ENCODE data around the gene KCNH3. TPM values are rescaled to one million over a fixed set of nuclear protein-coding genes. Genes with fewer than 3 reads are reported as not detected.

KCNH3 gene
- total and polyA plus RNA-seq, 2 donors (not counting 3 experiments of a cell fraction or from before 2014, with no cell fraction given): 0.13 to 0.14 TPM

DNA sequence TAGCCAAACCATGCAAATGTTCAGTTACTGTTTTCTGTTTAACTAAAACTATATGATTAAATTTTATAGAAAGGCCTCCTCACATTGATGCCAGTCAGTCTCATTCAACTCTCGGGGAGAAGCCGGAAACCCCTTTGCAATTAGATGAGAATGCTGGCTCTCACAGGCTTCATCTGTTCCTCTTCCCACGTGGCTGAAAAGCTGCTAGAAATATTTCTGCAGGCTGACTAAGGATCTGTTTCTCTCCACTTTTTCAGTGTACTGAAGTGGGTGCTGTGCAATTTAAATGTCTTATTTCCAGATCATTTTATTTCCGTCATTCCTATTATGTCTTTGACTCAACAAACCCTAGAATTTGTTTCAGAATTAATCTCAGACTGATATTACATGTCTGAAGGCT, 17.4 kb upstream of the KCNH3 start:
- no peak for DNase-seq (ENCODE audit: low read depth, low spot score)
- Histone ChIP-seq H3K27ac (ENCODE audit: insufficient read depth, low read depth, low read length) (no peak overlapping the region), H2AFZ (ENCODE audit: low read depth, low read length) (no peak overlapping the region), H3K4me2 (ENCODE audit: insufficient read depth, low read length) (no peak overlapping the region), H4K20me1 (replicated peaks; ENCODE audit: control insufficient read depth, extremely low read depth, insufficient read depth, low read length) (no peaks in the 10 kb centered on the region), H3K36me3 (ENCODE audit: control insufficient read depth in 2 of 2, extremely low read depth in 1 of 2, insufficient read depth in 2 of 2, low read length in 2 of 2) (peaks cover 23 to 35% of the 10 kb centered on the region in 2 experiments), H3K79me2 (ENCODE audit: control insufficient read depth, insufficient read depth, low read length) (no peaks in the 10 kb centered on the region), H3K27me3 (ENCODE audit: control insufficient read depth in 2 of 2, insufficient read depth in 2 of 2, low read length in 2 of 2) (no peaks in the 10 kb centered on the region), H3K4me3 (replicated peaks in 1 of 3; ENCODE audit: insufficient read depth in 1 of 3, low read depth in 1 of 3, low read length in 3 of 3) (no peak overlapping the region), H3K9me3 (replicated peaks; ENCODE audit: control insufficient read depth, insufficient read depth, low read length) (no peaks in the 10 kb centered on the region), H3K9me1 (replicated peaks; ENCODE audit: control insufficient read depth, extremely low read depth, insufficient read depth, low read length) (no peaks in the 10 kb centered on the region), H3K4me1 (ENCODE audit: control insufficient read depth, extremely low read depth, insufficient read depth, low read length) (peaks cover 10% of the 10 kb centered on the region), H3K9ac (replicated peaks; ENCODE audit: extremely low read depth, insufficient read depth, low read length) (no peak overlapping the region)
- BruUV-seq (replicated peaks): no TSS peak
- TF ChIP-seq FOS (IDR thresholded peaks at IDR 0.05; ENCODE audit: borderline replicate concordance, insufficient read depth, low read length) (no peak), MYC (IDR thresholded peaks at IDR 0.05; ENCODE audit: low read depth, low read length) (no peak), EZH2 (IDR thresholded peaks at IDR 0.05; ENCODE audit: borderline replicate concordance, low read depth, low read length, severe bottlenecking) (no peak), GATA2 (IDR thresholded peaks at IDR 0.05; ENCODE audit: insufficient read depth, insufficient read length, low read depth, low read length) (no peak), POLR2A (IDR thresholded peaks at IDR 0.05; ENCODE audit: low read depth, low read length) (no peak)
- dilution Hi-C loops (cut with MboI; ENCODE audit: extremely low pct_ligation_motif_present, low sequenced_read_pairs): loop anchor here (25.0 kb wide), 1 partner anchor 159 kb away; the partner anchor contains the start of gene SPATS2
- no peak for FAIRE-seq
- POLR2A ChIA-PET: no interaction called here
- intact Hi-C loops (cut with micrococcal nuclease): no loop called here
- CTCF ChIA-PET: interaction anchor here (2.2 kb wide), 1 partner anchor 163 kb away, joined by 12 read pairs; no protein-coding TSS in a partner anchor

DNA sequence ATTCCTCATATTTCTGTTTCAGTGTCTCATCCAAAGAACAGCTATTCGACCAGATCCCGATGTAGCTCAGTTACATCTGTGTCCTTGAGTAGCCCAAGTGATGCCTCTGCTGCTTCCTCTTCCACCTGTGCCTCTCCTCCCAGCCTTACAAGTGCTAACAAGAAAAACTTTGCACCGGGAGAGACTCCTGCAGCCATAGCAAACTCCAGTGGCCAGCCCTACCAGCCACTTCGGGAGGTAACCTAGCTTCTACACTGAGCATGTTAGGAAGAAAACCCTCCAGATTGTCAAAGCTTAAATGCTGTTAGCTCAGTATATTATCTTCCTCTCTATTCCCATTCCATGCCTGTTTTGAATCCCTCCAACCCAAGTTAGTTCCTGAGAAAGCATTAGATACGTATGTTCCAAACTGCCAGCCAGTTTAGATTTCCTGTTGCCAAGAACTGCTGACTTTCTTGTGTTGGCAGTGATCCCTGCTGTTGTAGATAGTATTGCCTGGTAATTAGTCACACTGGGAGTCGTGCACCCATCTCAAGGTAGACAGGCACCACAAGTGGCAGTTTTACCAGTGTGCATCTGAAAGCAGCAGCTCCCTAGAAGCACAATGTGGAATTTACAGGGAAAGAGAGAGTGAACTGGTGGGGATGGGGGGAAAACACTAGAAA, 14.0 kb upstream of the KCNH3 start:
- H2AFZ ChIP-seq (ENCODE audit: low read depth, low read length): no peak overlapping the region
- H3K4me1 ChIP-seq (ENCODE audit: control insufficient read depth, extremely low read depth, insufficient read depth, low read length): peaks cover 4% of the 10 kb centered on the region
- no peaks in the 10 kb centered on the region for H3K27me3 ChIP-seq (ENCODE audit: control insufficient read depth in 2 of 2, insufficient read depth in 2 of 2, low read length in 2 of 2)
- dilution Hi-C loops (cut with MboI; ENCODE audit: extremely low pct_ligation_motif_present, low sequenced_read_pairs) (loop anchor here (25.0 kb wide), 1 partner anchor 162 kb away; the partner anchor contains the start of gene SPATS2), intact Hi-C loops (cut with micrococcal nuclease) (no loop called here)
- CTCF ChIA-PET: interaction anchor here (0.8 to 2.0 kb wide), 5 partner anchors 10 to 193 kb away, joined by 3 to 19 read pairs (median 5); no protein-coding TSS in a partner anchor
- no peaks in the 10 kb centered on the region for H3K9me1 ChIP-seq (replicated peaks; ENCODE audit: control insufficient read depth, extremely low read depth, insufficient read depth, low read length)
- H3K79me2 ChIP-seq (ENCODE audit: control insufficient read depth, insufficient read depth, low read length): no peaks in the 10 kb centered on the region
- BruUV-seq (replicated peaks): no TSS peak
- H4K20me1 ChIP-seq (replicated peaks; ENCODE audit: control insufficient read depth, extremely low read depth, insufficient read depth, low read length): no peaks in the 10 kb centered on the region
- FAIRE-seq (no peak), DNase-seq (ENCODE audit: low read depth, low spot score) (peak; percentile 39)
- peaks cover 30 to 32% of the 10 kb centered on the region in 2 experiments for H3K36me3 ChIP-seq (ENCODE audit: control insufficient read depth in 2 of 2, extremely low read depth in 1 of 2, insufficient read depth in 2 of 2, low read length in 2 of 2)
- H3K9me3 ChIP-seq (replicated peaks; ENCODE audit: control insufficient read depth, insufficient read depth, low read length): no peaks in the 10 kb centered on the region
- no peak overlapping the region for H3K27ac ChIP-seq (ENCODE audit: insufficient read depth, low read depth, low read length)
- no peak overlapping the region for H3K4me2 ChIP-seq (ENCODE audit: insufficient read depth, low read length)
- POLR2A ChIA-PET: no interaction called here
- no peak overlapping the region for H3K4me3 ChIP-seq (replicated peaks in 1 of 3; ENCODE audit: insufficient read depth in 1 of 3, low read depth in 1 of 3, low read length in 3 of 3)
- no peak overlapping the region for H3K9ac ChIP-seq (replicated peaks; ENCODE audit: extremely low read depth, insufficient read depth, low read length)
- TF ChIP-seq MYC (IDR thresholded peaks at IDR 0.05; ENCODE audit: low read depth, low read length): no peak
- no peak for TF ChIP-seq GATA2 (IDR thresholded peaks at IDR 0.05; ENCODE audit: insufficient read depth, insufficient read length, low read depth, low read length)
- no peak for TF ChIP-seq FOS (IDR thresholded peaks at IDR 0.05; ENCODE audit: borderline replicate concordance, insufficient read depth, low read length)

Measured in endothelial cell of umbilical vein (primary cell).